AG08396 (cell line): ENCODE data around the gene HAO2.

Experiments used
- DNase-seq: peaks from one replicate; pipeline ENCODE4 v3.0.0; 2012; ENCODE audit warnings: low spot score, mixed read lengths

Gene HAO2

DNA sequence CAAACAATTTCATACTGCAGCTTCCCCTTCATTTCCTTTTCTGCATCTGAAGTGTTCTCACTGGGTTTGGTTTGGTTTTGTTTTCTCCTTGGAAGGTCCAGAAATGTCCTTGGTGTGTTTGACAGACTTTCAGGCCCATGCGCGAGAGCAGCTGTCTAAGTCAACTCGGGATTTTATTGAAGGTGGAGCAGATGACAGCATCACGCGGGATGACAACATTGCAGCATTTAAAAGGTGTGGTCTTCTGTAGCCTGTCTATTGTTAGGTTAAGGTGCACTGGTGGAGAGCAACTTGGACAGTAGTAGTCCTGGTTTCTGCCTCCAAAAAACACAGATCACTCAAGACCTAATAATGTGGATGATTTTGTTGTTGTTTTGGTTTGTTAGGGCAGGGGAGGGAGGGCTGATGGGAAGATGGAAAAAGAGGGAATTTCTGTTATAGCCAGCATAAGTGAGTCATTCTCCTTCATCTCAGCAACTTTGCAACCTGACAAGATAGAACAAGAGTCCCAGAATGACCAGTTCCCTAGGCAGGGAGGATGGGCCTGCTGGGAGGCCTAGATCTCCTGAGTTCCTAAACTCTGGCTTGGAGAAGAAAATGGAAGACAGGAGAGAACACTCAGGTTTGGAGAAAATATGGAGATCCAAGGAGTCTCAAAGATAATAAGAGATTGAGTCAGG, 12.5 kb downstream of the HAO2 start:
- DNase-seq = no peak

DNA sequence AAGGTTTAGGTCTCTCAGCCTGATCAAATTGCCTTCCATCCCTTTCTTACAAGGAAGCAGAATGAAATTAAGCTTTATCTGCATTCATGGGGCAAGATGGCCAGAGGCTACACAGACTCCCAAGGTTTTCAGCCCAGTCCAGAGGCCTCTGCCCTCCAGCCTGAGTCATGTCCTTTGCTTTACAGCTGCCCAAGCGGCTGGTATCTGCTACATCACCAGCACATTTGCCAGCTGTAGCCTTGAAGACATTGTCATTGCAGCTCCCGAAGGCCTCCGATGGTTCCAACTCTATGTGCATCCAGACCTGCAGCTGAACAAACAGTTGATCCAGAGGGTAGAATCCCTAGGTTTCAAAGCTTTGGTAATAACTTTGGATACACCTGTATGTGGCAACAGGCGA, 16.0 kb downstream of the HAO2 start:
- DNase-seq = no peak

DNA sequence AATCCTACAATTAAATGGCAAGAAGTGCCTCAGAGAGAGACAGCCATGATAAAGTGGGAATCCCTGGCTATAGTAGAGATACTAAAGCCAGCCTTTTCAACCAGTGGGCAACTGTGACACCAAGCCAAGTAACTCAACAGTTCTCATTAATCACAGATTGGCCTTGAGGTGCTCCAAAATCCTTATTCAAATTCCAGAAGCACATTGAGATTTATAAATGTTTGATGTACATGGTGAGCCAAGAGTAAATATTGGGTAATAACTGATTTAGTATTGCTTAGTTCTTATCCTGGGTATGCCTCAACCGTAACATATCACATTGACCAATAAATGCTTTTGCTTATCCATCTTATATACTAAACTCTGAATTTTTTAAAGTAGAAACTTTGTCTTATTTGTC, 17.1 kb downstream of the HAO2 start:
- DNase-seq = no peak

DNA sequence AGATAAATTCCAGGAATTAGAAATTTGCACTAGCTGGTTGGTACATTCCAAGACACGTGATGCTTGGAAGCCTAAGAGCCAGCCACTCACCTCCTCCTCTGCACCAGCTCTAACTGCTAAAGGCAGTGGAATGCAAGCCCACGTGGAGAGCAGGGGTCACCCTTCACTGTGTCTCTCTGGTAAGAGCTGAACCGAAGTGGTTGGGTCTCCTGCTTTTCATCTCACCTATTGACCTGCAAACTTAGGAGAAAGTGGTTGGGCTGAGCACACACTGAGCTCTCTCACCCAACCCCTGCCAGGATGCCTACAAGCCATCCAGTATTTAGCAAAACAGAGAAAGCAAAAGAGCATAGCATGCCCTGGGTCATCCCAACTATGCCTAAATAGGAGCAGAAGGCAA, 19.3 kb downstream of the HAO2 start:
- DNase-seq = no peak

DNA sequence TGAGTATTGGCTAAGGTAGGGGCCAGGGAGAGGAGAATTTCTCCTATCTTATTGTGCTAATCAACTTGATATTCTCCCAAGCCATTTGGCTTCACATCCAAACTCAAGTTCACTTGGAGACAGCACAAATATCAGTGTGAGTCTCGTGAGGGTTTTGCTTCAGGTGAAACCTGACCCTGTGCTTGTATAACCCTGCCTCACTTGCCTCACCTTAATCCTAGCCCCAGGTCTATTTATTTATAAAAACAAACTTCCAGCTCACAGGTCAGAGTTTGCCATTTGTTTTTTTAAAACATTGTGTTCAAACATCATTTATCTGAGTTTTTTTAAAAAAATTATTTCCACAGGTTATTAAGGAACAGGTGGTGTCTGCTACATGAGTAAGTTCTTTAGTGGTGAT, 19.9 kb downstream of the HAO2 start:
- DNase-seq = no peak

DNA sequence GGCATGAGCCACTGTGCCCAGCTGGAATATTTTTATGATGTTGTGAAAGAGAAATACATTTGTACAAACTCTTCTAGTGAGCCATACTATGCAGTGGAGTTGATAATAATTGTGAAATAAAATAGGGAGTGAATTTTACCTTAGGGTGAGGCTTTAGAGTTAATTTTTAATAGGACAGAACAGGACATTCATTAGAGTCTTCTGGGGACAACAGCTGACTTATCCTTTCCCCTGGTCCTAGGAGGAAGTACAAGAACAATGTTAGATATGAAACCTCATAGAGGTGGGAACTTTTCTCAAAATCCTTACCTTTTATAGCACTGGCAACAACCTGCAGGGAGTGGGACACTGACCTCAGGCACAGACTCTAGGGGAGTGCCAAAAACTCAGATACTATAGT, 21.9 kb downstream of the HAO2 start:
- no peak for DNase-seq

DNA sequence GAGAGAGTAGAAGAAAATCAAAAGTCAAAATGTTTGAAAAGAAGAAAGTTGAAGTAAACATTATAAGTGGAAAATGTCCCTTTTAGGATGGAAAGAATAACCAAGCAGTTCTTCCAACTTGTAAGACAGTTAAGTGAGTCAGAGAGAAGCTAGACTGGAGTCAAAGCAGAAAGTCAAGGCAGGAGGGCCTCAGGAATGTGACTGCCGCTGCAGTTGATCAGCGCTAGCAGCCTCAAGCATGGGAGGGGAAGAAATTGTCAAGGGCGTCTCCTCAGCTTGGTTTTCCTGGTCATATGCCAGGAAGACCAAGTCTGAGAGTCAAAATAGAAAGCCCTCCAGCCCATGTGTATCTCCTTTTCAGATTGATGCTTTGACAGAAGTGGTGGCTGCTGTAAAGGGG, 23.2 kb downstream of the HAO2 start:
- DNase-seq = no peak

DNA sequence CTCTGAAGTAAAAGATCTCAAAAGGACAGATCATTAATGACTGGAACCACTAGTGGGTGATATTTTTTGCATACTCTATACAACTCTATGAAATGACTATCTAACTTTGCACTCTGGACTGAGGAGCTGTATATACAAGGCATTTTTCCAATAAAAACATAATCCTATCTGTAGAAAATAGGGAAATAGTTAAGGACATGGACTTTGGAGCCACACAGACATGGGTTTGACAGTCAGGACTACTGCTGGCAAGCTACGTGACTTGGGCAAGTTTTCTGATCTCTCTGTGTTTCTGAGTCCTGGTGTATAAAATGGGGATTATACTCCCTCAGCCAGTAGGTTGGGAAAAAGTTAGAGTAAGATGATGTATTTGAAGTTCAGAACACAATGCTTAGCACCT, 25.5 kb downstream of the HAO2 start:
- no peak for DNase-seq

DNA sequence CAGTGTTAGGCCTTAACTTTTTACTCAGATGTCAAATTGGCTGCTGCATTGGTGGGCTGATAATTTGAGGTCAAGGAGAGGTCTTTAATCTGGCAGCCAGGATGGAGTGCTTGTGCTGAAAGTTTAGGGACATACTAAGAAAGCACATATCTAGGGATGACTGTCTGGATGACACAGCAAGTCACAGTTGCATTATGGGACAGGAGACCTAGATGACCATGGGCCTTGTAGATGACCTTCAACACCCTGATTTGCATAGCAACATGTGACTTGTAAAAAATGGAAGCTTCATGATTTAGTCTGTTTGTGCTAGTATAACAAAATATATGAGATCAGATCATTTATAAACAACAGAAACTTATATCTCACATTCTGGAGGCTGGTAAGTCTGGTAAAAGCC, 28.4 kb downstream of the HAO2 start:
- DNase-seq = no peak

DNA sequence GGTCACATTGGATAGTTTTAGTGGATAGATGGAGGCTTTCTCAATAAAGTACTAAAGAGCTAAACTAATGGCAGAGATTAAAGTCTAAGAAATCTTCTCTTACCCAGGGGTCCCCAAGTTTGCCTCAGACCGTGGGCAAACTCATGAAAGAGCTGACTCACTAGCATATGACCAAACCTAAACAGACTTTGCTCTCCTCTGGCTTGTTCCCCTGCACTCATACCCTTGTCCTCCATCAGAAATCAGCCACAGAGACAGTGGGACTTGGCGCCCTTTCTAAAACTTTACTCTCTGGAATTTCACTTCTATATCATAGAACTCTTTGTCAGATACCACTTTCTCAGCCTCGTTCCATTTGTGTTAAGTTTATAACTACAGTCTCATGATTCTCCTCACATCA, 29.4 kb downstream of the HAO2 start:
- no peak for DNase-seq

DNA sequence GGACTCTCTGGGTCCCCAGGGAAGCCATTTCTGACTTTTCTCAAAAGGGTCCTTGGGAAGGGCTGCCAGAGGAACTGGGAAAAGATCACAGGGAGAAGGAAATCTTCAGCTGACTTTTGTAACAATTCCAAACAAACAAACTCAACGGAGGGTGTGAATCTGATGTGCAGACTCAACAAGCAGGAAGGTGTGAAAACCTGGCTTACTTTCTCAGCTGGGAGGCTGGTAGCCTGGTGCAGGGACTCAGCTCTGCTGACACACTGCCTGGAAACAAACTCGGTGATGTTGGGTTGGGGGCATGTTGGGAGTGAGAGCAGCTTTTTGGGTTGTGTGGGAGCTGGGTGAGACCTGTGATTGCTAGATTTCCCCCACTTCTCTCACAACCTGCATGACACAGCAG, 36.2 kb downstream of the HAO2 start:
- no peak for DNase-seq

DNA sequence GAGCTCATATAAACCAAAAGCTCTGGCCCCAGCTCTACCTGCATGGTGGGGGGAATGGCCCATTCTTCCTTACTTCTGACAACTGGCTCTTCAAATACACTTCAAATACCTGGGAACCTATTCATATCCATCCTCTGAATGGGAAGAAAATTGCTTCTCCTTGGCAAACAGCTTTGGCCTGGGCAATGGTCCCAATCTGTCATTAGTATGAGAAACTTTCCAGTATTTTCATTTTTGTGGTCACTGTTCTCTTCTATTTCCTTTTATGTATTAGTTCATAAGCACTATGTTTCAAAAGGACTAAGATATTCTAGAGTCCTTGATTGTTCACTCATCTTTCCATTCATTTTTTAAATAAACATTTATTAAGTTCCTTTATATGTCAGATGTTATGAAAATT, 41.1 kb downstream of the HAO2 start:
- DNase-seq = no peak

DNA sequence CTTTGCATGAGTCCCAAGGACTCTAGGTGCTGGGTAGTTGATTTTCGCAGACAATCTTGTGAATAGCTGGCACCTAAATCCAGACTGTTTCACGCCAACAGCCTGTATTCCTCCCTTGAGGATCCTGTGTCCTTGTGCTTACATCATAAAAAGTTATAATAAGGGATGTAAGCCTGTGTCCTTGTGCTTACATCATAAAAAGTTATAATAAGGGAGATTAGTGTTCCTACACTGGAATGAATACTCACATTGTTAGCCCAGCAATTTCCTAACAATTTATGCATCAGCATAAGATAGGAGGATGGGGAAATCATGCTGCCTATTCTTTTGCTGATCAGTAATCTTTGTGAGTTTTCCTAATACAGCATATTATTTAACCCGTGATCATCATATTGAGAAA, 42.4 kb downstream of the HAO2 start:
- DNase-seq = no peak

DNA sequence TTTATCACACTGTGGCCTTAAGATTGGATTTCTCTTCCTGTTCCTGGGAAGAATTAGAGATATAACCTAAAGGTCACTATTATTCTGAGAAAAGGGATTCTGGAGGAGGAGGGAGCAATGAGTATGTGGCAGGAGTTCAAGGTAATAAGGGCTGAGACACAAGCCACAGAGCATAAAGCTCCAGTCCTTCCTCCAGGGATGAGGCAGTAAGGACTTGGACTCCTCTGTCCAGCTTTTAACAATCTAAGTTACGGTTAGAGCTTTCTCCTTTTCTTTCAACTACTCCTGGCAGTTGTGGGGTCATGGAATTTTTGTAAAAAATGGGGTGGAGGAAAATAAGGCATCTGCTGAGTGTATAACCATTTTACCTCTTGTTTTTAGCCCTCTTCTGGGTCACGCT, 46.4 kb downstream of the HAO2 start, which contains the start of gene HSD3B2:
TSS of gene HSD3B2 (plus strand) at position 201 of the 400 bp plus-strand sequence. CDS start 270 bp downstream, outside the sequence.
- DNase-seq = no peak

DNA sequence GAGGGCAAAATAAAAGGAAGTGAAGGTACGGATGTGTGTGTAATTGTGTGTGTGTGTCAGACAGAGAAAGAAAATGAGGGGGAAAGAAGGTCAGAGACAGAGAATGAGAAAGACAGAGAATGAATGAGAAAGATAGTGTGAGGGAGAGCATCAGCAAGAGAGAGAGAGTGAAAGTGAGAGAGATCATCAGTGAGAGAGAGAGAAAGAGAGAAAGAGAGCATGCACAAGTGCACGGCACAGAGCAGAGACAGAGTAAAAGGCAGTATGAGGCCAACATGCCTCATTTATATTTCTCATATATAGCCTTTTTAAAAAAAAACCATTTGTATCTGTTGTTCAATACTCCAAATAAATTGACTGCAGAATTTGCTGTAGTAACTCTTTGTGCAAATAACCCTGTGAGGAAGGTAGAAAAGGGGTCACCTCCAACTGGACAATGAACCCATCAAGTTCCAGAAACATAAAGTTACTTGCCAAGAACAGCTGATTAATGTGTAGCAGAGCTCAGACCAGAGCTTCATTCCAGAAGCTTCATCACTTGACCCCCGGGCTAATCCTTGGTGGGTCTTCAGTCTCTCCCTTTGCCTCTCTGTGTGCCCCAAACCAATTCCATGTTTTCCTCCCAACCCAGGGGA, 47.5 kb downstream of the HAO2 start:
- DNase-seq = no peak

DNA sequence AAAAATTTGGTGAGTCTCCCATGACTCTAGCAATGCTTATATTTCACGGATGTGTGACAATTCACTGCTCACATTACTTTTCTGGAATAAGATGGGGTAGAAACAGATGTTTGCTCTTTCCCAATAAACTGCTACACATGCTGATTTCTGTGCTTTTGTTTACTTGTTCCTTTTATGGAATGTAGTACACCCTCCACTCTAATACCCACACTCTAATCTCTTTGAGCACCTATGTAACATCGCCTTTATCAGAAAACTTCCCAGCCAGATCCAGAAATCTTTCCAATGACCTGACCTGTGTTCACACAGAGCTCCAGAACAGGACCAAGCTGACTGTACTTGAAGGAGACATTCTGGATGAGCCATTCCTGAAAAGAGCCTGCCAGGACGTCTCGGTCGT, 50.5 kb downstream of the HAO2 start:
- no peak for DNase-seq

DNA sequence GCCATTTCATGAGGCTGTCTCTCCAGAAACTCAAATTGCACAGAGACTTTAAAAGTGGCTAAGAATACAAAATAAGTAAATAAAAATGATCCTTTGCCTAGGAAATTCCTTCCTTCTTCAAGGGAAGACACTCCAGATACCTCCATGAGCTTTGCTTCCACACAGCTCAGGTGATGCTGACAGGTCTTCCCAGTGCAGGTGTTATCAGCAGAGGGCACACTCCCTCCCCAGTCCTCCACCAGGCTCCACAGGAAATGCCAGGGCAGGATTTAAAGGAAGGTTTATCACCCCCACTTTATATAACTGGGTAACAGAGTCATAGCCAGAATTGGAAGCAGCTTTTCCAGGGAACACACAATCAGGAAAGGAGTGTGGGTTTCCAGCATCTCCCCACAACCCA, 52.1 kb downstream of the HAO2 start:
- DNase-seq = no peak

DNA sequence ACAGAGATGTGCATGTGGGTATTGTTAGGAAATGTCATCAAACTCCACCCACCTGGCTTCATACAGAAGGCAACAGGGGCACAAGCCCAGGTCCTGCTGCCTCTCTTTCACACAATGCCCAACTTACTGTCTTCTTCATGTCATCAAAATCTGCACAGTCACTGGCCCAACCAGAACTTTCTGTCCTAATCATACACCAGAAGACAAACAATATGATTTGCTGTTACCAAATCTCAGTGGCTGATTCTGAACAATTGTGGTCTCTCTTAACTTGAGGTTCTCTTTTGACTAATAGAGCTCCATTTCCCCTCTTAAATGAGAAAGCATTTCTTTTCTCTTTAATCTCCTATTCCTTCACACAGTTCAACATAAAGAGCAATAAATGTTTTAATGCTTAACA, 54.0 kb downstream of the HAO2 start:
- no peak for DNase-seq

DNA sequence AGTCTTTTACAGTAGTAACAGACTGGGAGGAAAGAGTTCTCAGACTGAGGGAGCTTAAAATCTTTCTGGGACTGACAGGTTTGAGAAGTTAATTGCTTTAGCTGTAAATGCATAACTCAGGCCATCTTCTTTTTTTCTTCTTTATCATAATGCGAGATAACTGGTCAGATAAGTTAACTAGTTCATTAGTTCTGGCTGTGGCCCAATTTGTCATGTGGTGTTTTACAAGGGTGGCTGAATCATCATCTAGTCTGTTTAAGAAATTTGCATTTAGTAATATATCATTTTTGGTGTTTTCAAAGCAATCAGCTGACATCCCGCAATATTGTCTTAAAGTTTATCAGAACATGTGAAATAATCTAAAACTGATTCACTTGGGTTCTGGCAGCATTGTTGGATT, 60.4 kb downstream of the HAO2 start:
- no peak for DNase-seq

DNA sequence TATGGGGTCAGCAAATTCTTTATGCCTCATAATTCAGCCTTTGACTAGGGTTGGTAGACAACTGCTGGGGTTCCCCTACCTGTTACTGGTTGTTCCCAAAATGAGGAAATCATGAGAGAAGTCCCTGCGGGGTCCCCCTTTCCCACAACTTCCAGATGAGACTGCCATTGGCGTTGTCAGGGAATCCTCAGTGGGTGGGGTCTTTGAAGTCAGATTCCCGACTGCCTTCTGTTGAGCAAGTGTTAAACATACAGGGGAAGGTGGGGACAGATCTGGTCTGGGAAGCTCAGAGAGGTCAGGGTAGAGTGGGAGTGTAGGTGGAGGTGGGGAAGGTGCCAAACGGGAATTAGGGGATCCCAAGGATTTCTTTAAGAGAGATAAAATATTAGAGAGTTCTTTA, 61.1 kb downstream of the HAO2 start:
- DNase-seq = no peak

DNA sequence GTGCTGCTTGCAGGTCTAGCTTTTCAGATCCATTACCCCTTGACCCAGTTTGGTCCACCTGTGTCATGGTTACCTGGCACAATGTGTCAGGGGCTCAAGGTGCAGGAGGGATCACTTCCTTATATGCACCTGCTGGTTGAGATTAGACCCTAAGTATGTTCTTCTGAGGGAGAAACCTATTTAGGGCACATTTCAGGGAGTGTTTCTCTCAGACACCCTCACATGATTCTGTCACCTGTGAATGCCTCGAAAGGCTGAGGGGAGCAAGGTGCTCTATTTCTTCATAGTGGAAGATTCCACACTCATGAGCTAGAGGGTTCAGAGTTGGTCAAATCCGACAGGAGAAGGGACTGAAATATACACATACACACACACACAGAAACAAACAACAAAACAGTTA, 61.9 kb downstream of the HAO2 start:
- no peak for DNase-seq

DNA sequence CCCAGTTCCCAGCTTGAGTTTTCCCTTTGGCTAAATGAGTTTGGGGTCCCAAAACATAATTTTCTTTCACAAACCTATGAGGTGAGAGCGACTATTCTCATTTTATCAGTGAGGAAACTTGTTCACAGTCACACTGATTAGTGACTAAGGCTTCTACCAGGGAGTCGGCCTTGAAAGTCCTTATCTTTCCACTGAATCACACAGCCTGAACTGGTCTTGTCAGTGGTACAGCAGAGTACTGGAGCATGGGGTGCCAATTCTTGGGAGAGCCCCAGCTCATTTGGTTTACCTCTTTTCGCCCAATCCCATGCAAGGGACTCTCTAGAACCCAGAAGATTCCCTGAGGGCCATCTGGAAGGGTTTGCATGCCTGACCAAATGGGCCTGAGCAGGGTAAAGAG, 63.3 kb downstream of the HAO2 start:
- no peak for DNase-seq

DNA sequence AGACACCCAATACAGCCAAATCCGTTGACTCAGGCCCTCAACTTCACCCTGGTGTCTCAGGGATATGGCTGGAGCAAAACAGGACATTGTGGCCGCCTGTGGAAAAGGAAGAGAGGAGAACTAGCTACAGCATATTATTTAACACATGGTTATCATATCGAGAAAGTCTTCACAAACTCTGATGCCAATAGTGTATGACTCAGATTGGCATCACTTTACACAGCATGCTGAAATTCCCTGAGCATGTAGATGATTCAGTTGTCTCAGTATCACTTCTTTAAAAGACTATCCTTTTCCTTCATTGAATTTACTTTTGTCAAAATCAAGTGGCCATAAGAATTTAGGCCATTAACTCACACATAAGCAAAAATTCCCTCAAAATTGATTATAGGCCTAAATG, 66.5 kb downstream of the HAO2 start:
- DNase-seq = no peak

DNA sequence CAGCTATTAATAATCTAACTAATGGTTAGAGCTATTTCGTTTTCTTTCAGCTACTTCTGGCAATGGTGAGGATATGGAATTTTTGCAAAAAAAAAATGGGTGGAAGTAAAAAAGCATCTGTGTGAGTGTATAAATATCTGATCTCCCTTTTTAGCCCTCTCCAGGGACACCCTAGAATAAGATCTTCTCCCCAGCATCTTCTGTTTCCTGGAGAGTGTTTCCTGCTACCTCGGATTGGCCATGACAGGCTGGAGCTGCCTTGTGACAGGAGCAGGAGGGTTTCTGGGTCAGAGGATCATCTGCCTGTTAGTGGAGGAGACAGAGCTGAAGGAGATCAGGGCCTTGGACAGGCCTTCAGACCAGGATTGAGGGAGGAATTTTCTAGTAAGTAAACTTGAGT, 70.2 kb downstream of the HAO2 start:
- no peak for DNase-seq
